Measurements from ENCODE around the gene LNX2.

The LNX2 gene

DNA sequence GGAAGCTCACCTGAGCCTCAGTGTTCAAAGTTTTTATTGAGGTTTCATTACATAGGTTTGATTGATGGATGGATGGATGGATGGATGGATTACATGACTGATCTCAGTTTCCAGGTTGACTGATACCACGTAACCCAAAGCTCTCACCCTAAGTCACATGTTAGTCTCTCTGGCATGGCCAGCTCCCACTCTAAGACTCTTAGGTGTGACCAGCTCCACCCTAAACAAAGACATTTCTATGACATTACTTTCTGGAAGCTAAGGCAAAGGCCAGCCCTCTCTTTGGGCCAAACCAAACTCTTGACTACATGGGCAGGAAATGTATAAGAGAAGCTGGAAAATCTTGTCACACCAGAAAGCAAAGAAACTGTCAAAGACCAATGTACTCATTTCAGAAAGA lies 30.0 kb upstream of the LNX2 start:
- peaks cover 21% of the 10 kb centered on the region for H3K9me3 ChIP-seq (ENCODE audit: control insufficient read depth, insufficient read depth, low read length)
- peaks cover 16% of the 10 kb centered on the region for H3K36me3 ChIP-seq (ENCODE audit: insufficient read depth, low read length)
- no peaks in the 10 kb centered on the region for H3K4me1 ChIP-seq (ENCODE audit: insufficient read depth, low read length)
- no peak overlapping the region for H3K9ac ChIP-seq (ENCODE audit: low read depth, low read length)

DNA sequence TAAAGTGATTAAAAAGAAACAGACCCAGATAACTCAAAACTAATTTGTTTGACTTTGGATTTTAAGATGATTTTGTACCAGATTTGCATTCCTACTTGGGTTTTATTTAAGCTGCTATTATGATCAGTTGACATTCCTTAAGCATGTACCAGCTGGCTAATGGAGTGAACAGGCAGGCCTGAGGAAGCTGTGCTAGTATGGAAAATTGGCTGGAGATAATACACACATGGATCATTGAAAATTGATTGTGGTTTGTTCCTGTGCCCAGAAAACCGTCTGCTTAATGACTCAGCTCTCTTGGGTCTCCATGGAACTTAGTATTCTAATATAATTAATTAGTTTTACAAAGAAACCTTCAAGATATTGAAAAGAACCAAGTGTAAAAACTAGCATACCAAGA lies 24.0 kb upstream of the LNX2 start:
- Histone ChIP-seq H3K36me3 (ENCODE audit: insufficient read depth, low read length) (peaks cover 6% of the 10 kb centered on the region), H3K4me1 (ENCODE audit: insufficient read depth, low read length) (no peaks in the 10 kb centered on the region; the same call in 1 of the 2 replicates), H3K9ac (ENCODE audit: low read depth, low read length) (no peak overlapping the region), H3K9me3 (ENCODE audit: control insufficient read depth, insufficient read depth, low read length) (peaks cover 4% of the 10 kb centered on the region; the same call in 1 of the 2 replicates)

DNA sequence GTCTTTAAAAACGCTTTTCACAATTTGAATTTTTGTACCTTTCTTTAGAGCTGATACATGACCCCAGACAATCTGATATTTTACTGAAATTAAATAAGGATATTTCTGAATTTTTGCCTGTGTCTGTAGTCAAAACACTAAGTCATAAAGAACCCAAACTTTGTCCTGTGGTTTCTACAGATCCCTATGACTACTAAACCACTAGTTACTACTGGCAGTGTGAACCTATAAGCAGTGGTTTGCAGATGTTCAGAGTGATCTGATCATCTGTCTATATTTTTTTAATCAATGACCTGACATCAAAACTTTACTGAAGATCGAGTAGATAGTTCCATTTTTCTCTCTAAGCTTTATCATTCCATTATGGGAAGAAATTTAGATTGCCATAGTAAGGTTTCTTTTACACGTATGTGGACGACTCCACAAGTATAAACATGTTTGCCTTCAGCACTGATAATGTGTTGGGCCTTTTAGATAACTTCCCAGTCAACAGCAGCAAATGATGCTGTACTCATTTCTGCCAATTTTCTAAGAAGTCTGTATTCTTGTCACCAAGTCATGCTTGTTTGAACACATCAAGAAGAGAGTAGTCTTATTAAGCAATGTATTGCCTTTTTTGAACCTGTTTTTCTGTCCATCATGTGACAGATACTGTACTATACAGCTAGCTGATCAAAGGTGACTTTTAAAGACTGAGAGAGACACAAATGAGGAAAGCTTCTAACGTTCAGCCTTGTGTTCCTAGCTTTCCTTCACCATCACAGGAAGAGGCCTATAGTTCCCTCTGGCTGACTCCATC lies 23.2 kb upstream of the LNX2 start:
- 0 out of 2 replicates have a peak, but pooled peaks cover under 1% of the 10 kb centered on the region for H3K36me3 ChIP-seq (ENCODE audit: insufficient read depth, low read length)
- H3K4me1 ChIP-seq (ENCODE audit: insufficient read depth, low read length): no peaks in the 10 kb centered on the region; the same call in 1 of the 2 replicates
- no peaks in the 10 kb centered on the region for H3K9me3 ChIP-seq (ENCODE audit: control insufficient read depth, insufficient read depth, low read length)
- no peak overlapping the region for H3K9ac ChIP-seq (ENCODE audit: low read depth, low read length)

DNA sequence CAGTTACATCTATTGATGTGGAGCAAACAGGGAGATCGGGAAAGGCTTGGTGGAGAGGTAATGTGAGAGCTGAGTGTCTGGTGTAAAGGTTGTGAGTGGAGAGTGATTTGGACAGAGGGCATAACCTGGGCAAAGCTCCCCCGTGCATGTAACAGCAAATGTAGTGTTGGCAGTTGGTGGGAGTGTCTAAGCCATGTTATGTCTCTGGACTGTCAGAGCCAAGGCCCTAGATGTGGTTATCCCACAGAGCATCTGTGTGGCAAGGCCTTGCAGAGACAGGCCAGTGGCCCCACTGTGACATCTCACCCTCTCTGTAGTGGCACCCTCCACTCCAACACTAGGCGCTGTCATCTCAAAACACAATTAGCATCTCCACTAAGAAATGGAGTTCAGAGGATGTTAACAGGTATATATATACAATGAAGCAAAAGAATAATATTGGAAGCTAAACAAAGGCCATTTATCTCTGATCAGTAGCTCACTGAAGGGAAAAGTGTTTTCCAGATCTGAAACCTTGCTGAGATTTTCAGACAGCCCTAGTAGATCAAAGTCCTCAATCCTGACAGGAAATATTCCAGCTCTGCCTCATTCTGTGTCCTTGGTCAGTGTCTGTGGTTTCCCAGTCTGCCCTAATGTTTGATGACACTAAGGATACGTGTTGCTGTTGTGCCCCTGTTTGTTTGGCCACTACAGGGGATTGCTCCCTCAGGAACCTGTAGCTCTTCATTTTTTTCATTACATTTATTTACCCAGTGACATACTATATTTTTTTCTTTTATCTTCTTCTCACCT lies 21.6 kb upstream of the LNX2 start:
- H3K4me1 ChIP-seq (ENCODE audit: insufficient read depth, low read length): no peaks in the 10 kb centered on the region; the same call in 1 of the 2 replicates
- no peaks in the 10 kb centered on the region for H3K36me3 ChIP-seq (ENCODE audit: insufficient read depth, low read length)

DNA sequence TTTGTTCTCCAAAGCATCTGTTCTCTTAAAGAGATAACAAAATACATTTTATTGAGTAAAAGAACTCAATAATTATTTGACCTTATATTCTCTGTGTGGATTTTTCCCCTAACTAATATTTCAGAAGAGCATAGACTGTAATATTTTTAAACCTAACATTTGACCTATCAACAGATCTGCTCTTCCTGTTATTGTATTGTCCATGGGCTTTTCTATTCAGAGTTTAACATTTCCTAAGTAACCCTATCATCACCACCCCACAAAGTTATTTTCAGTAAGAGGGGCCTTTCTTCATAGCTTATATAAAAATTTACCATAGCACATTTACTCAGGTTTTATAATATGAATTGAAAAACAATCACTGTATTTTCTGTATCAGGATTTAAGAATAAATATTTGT lies 18.9 kb upstream of the LNX2 start:
- no peaks in the 10 kb centered on the region for H3K9me3 ChIP-seq (ENCODE audit: control insufficient read depth, insufficient read depth, low read length)
- no peak overlapping the region for H3K9ac ChIP-seq (ENCODE audit: low read depth, low read length)
- no peaks in the 10 kb centered on the region; the same call in 1 of the 2 replicates for H3K4me1 ChIP-seq (ENCODE audit: insufficient read depth, low read length)

More for the DNA sequence above, 21.6 kb upstream of the LNX2 start:
- Histone ChIP-seq H3K9me3 (ENCODE audit: control insufficient read depth, insufficient read depth, low read length) (no peaks in the 10 kb centered on the region), H3K9ac (ENCODE audit: low read depth, low read length) (no peak overlapping the region)

DNA sequence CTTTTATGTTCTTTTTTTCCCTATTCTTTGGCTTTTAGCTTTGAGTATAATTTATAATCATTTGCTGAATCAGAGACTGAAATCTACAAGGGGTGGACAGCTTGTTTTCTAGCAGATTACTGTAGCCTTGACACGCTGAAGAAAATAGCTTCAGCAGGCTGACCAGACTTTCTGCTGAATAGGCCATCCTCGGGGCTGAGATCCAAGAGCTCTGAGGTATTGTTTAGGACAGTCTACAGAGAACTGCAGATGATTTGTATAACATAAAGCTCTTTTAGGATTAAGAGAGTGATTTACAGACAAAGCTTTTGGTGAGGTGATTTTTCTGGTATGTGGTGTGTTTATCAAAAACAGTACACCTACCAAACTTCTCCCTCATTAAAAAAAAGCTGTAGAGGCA lies 18.2 kb upstream of the LNX2 start:
- no peaks in the 10 kb centered on the region for H3K36me3 ChIP-seq (ENCODE audit: insufficient read depth, low read length)
- no peaks in the 10 kb centered on the region for H3K4me1 ChIP-seq (ENCODE audit: insufficient read depth, low read length)
- no peak overlapping the region for H3K9ac ChIP-seq (ENCODE audit: low read depth, low read length)
- H3K9me3 ChIP-seq (ENCODE audit: control insufficient read depth, insufficient read depth, low read length): no peaks in the 10 kb centered on the region

More for the DNA sequence above, 18.9 kb upstream of the LNX2 start:
- no peaks in the 10 kb centered on the region for H3K36me3 ChIP-seq (ENCODE audit: insufficient read depth, low read length)

DNA sequence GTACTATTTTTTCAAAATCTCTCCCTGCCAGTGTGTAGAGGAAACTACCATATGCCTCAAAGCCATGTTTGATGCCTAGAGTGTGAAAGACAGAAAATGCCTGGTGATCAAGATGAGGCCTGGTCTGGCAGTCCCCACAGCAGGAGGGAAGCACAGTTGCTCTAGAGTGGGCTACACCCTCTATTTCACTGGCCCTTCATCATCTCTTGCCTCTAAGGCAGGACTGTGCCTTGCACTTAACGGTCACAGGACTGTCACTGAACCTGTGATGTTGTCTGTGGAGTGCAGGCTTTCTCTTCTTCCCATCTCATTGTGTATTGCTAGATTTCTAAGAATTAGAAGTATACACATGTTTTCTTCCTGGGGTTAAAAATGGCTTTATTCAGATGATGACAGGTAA lies 17.7 kb upstream of the LNX2 start:
- peaks cover 4% of the 10 kb centered on the region for H3K36me3 ChIP-seq (ENCODE audit: insufficient read depth, low read length)
- no peaks in the 10 kb centered on the region for H3K9me3 ChIP-seq (ENCODE audit: control insufficient read depth, insufficient read depth, low read length)
- H3K4me1 ChIP-seq (ENCODE audit: insufficient read depth, low read length): no peaks in the 10 kb centered on the region
- H3K9ac ChIP-seq (ENCODE audit: low read depth, low read length): no peak overlapping the region

DNA sequence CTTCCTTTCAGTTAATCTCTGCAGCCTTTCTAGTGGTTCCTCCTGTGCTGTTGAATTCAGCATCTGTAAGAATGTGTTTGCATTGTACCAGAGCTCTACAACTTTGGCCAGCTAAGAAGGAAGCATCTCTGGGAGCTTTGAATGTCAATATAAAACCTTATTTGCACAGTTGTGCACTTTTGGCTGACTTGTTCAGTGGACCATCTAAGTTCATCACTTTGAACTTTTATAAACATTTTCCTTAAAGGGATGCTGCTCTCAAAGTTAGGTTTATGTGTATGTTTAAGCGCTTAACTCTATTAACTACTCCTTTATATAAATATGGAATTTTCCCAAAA lies 16.9 kb upstream of the LNX2 start:
- Histone ChIP-seq H3K9ac (ENCODE audit: low read depth, low read length) (no peak overlapping the region), H3K9me3 (ENCODE audit: control insufficient read depth, insufficient read depth, low read length) (no peaks in the 10 kb centered on the region), H3K4me1 (ENCODE audit: insufficient read depth, low read length) (no peaks in the 10 kb centered on the region), H3K36me3 (ENCODE audit: insufficient read depth, low read length) (peaks cover 5% of the 10 kb centered on the region)

DNA sequence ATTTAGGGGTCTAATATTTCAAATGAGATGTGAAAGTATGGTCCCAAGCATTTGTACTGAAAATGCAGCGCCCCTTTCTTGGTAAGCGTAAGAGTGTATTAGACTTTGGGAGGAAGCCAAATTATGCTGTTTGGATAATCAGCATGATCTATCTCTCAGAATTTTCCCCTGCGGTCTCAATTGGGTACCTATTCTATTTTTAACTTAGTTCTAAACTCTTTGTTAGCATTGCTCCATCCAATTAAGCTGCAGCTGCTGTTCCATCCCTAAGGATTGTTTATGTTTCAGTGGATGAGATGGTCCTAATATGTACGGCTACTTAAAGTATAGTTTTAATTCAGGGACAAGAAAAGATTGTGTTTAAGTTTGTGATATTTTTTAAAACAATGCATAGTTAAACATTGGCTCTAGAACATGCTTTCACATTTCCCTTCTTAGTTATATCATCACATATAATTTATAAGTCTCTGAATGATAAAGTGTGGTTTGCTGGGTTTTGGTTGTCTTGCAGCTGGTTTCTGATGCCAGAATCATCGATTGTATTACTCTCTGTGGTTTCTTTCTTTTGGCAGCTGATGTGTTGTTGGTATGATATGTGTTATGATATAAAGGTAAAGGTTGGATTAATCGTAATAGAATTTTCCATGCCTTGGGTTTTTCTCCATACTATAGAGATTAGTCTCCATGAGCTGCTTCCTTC lies 16.4 kb upstream of the LNX2 start:
- peaks cover 5% of the 10 kb centered on the region for H3K36me3 ChIP-seq (ENCODE audit: insufficient read depth, low read length)
- H3K9me3 ChIP-seq (ENCODE audit: control insufficient read depth, insufficient read depth, low read length): no peaks in the 10 kb centered on the region
- H3K4me1 ChIP-seq (ENCODE audit: insufficient read depth, low read length): no peaks in the 10 kb centered on the region
- H3K9ac ChIP-seq (ENCODE audit: low read depth, low read length): no peak overlapping the region

DNA sequence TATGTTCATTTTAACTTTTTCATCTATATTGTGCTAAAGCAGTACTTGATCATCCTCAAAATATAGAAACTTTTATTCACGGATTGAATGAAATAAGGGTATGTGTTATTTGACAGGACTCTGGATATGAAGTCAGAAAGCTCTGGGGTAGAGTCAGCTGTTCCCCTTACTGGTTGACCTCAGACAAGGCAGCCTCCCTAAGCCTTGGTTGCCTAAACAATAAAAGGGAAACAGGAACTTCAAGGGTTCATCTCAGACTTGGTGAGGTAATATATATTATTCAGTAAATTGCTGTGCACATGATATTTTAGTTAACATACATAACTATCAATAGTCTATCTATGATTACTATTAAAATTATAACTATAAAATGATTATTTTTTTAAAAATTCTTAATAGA lies 14.9 kb upstream of the LNX2 start:
- no peaks in the 10 kb centered on the region for H3K4me1 ChIP-seq (ENCODE audit: insufficient read depth, low read length)
- no peaks in the 10 kb centered on the region for H3K9me3 ChIP-seq (ENCODE audit: control insufficient read depth, insufficient read depth, low read length)
- H3K36me3 ChIP-seq (ENCODE audit: insufficient read depth, low read length): peaks cover 9% of the 10 kb centered on the region
- H3K9ac ChIP-seq (ENCODE audit: low read depth, low read length): no peak overlapping the region

DNA sequence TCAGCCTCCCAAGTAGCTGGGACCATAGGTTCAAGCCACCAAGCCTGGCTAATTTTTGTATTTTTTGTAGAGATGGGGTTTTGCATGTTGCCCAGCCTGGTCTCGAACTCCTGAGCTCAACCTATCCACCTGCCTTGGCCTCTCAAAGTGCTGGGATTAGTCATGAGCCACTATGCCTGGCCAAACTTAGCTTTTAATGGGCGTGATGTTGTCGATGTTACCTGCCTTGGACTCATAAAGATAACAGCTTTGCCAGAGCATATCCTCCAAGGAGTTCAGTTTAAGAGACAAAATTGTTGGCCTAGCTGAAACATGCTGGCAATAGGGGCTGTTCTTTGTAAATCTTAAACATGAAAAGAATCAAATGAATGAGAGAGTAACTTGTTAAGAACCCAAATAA lies 14.5 kb upstream of the LNX2 start:
- no peaks in the 10 kb centered on the region for H3K4me1 ChIP-seq (ENCODE audit: insufficient read depth, low read length)
- H3K9me3 ChIP-seq (ENCODE audit: control insufficient read depth, insufficient read depth, low read length): no peaks in the 10 kb centered on the region
- H3K36me3 ChIP-seq (ENCODE audit: insufficient read depth, low read length): peaks cover 9% of the 10 kb centered on the region

DNA sequence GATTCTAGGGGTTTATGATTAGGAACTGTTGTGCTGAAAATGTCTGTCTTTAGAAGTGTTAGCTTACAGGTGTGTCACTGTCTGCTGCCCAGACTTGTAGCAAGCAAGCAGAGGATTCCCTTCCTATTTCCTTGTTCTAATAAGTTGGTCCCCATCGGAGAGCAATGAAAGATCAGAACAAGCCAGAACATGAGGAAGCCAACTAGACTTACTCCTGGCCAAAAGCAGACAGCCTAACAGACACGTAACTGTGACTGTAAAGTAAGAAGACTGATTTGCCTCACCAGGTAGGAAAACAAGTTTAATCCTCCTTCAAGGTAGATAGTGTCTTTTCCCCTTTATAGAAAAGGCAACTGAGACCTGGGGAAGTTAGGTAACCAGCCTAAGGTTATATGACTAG lies 13.9 kb upstream of the LNX2 start:
- no peaks in the 10 kb centered on the region for H3K4me1 ChIP-seq (ENCODE audit: insufficient read depth, low read length)
- H3K9me3 ChIP-seq (ENCODE audit: control insufficient read depth, insufficient read depth, low read length): no peaks in the 10 kb centered on the region
- peaks cover 9% of the 10 kb centered on the region for H3K36me3 ChIP-seq (ENCODE audit: insufficient read depth, low read length)
- no peak overlapping the region for H3K9ac ChIP-seq (ENCODE audit: low read depth, low read length)

More for the DNA sequence above, 14.5 kb upstream of the LNX2 start:
- no peak overlapping the region for H3K9ac ChIP-seq (ENCODE audit: low read depth, low read length)

DNA sequence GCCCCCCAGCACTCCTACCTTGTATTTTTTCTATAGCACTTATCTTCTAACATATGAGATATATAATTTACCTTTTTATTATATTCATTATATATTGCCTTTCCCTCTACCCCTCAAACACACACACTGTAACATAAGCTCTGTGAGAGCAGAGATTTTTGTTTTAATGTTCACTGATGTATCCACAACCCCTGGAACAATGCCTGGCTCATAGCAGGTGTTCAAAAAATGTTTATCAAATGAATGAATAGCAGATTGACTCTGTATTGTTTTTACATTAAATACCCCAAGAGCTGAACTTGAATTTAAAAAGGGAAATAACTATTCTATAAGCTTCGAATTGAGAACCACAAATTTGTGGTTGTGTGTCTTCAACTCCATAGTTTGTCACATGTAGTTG lies 12.3 kb upstream of the LNX2 start:
- Histone ChIP-seq H3K9ac (ENCODE audit: low read depth, low read length) (no peak overlapping the region), H3K9me3 (ENCODE audit: control insufficient read depth, insufficient read depth, low read length) (no peaks in the 10 kb centered on the region), H3K4me1 (ENCODE audit: insufficient read depth, low read length) (no peaks in the 10 kb centered on the region), H3K36me3 (ENCODE audit: insufficient read depth, low read length) (peaks cover 9% of the 10 kb centered on the region)

DNA sequence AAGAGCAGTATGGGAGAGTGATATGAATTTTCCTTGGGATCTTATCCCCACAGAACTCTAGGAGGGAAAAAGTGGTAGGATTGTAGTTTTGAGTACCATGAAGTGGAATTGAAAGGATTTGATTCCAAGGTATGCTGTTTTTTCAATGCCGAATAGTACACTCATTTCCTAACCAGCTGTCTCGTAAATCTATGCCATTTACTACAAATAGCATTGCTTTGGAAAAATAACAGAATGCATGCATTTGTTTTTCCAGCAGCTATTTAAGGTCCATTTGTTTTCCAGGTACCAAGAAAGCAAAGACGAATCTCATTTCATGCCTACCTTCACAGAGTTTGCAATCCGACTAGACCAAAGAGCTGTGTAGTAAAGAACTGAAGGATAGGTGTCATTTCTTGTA lies 11.9 kb upstream of the LNX2 start:
- Histone ChIP-seq H3K9ac (ENCODE audit: low read depth, low read length) (no peak overlapping the region), H3K4me1 (ENCODE audit: insufficient read depth, low read length) (no peaks in the 10 kb centered on the region), H3K9me3 (ENCODE audit: control insufficient read depth, insufficient read depth, low read length) (no peaks in the 10 kb centered on the region), H3K36me3 (ENCODE audit: insufficient read depth, low read length) (peaks cover 9% of the 10 kb centered on the region)
